Measurements from ENCODE around the gene SRA1.

DNA sequence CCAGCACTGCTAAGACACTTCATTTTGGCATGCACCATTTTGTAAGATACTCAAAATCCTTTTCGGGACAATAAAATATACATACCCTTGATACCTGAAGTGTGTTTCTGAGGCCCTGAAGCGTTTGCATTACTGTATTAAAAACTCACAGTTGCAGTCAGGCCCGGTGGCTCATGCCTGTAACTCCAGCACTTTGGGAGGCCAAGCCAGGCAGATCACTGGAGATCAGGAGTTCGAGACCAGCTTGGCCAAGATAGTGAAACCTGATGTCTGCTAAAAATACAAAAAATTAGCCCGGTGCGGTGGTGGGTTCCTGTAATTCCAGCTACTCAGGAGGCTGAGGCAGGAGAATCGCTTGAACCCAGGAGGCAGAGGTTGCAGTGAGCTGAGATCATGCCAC, 12.3 kb downstream of the SRA1 start:
- TF ChIP-seq, protein P1, sequence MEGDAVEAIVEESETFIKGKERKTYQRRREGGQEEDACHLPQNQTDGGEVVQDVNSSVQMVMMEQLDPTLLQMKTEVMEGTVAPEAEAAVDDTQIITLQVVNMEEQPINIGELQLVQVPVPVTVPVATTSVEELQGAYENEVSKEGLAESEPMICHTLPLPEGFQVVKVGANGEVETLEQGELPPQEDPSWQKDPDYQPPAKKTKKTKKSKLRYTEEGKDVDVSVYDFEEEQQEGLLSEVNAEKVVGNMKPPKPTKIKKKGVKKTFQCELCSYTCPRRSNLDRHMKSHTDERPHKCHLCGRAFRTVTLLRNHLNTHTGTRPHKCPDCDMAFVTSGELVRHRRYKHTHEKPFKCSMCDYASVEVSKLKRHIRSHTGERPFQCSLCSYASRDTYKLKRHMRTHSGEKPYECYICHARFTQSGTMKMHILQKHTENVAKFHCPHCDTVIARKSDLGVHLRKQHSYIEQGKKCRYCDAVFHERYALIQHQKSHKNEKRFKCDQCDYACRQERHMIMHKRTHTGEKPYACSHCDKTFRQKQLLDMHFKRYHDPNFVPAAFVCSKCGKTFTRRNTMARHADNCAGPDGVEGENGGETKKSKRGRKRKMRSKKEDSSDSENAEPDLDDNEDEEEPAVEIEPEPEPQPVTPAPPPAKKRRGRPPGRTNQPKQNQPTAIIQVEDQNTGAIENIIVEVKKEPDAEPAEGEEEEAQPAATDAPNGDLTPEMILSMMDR (conservative IDR thresholded peaks at IDR 0.05; ENCODE audit: low read depth, low read length): no peak
- TF ChIP-seq POLR2A (IDR thresholded peaks at IDR 0.05; ENCODE audit: low read depth, low read length) (no peak), MAZ (IDR thresholded peaks at IDR 0.05; ENCODE audit: borderline replicate concordance, low read depth, low read length) (no peak)

Measured in IMR-90 (cell line).